SU-DHL-6 (cell line): Measurements from ENCODE around the gene ITPR2.

Experiments
- H2AFZ ChIP-seq: fragments of 200-600 bp; sonication (generic); 2 replicates; pipeline ENCODE4 v1.6.1; 2014; ENCODE audit warnings: low read depth, mild to moderate bottlenecking, moderate library complexity, mixed read lengths, antibody characterized with exemption, low read length; ENCODE audit not compliant: severe bottlenecking
- H3F3A ChIP-seq: fragments of 200-600 bp; shearing (Covaris generic); 2 replicates; pipeline ENCODE4 v1.6.0; 2016; ENCODE audit warnings: antibody characterized with exemption, mild to moderate bottlenecking; ENCODE audit not compliant: insufficient read depth
- H3K27ac ChIP-seq: fragments of 200-600 bp; sonication (generic); 2 replicates; pipeline ENCODE4 v1.5.1; 2016; ENCODE audit warnings: low read depth, mild to moderate bottlenecking, low read length, moderate library complexity, mixed read lengths
- H3K27me3 ChIP-seq: fragments of 200-600 bp; sonication (generic), shearing (Covaris generic); 2 replicates; pipeline ENCODE4 v1.6.0; 2014; ENCODE audit warnings: mild to moderate bottlenecking, low read length
- H3K36me3 ChIP-seq: fragments of 200-600 bp; sonication (generic); 2 replicates; pipeline ENCODE4 v1.6.1; 2014; ENCODE audit warnings: mild to moderate bottlenecking, low read length, mixed read lengths
- H3K4me2 ChIP-seq: fragments of 300-600, 200-600 bp; shearing (Covaris generic), sonication (generic); 2 replicates; pipeline ENCODE4 v1.6.0; 2014; ENCODE audit warnings: low read length, low read depth, mild to moderate bottlenecking; ENCODE audit not compliant: poor library complexity, severe bottlenecking
- H3K4me3 ChIP-seq: fragments of 200-600 bp; sonication (generic); 2 replicates; pipeline ENCODE4 v1.5.1; 2014; ENCODE audit warnings: antibody characterized with exemption, low read length, mild to moderate bottlenecking, mixed read lengths; ENCODE audit not compliant: insufficient read depth, poor library complexity, severe bottlenecking
- H3K79me2 ChIP-seq: fragments of 200-600 bp; sonication (generic); 2 replicates; pipeline ENCODE4 v1.6.1; 2014; ENCODE audit warnings: mild to moderate bottlenecking, low read length, moderate library complexity; ENCODE audit not compliant: insufficient read depth
- H3K9ac ChIP-seq: fragments of 200-600 bp; sonication (generic); 2 replicates; pipeline ENCODE4 v1.7.0; 2014; ENCODE audit warnings: mild to moderate bottlenecking, low read length
- H3K9me2 ChIP-seq: fragments of 200-600 bp; sonication (generic); replicated peaks from 2 replicates; pipeline ENCODE4 v1.6.1; 2014; ENCODE audit warnings: low read length; ENCODE audit not compliant: insufficient read depth
- H3K9me3 ChIP-seq: fragments of 200-600 bp; sonication (generic); 2 replicates; pipeline ENCODE4 v1.6.1; 2014; ENCODE audit warnings: low read length, mixed read lengths; ENCODE audit not compliant: insufficient read depth
- H4K20me1 ChIP-seq: fragments of 200-600 bp; sonication (generic); 2 replicates; pipeline ENCODE4 v1.6.1; 2014; ENCODE audit warnings: low read depth, mild to moderate bottlenecking, antibody characterized with exemption, low read length, moderate library complexity, mixed read lengths
- CTCF ChIP-seq: fragments of 200-600 bp; sonication (generic); IDR thresholded peaks from one replicate; pipeline ENCODE4 v1.5.1; 2017; ENCODE audit warnings: antibody characterized with exemption, mild to moderate bottlenecking, low read length, moderate library complexity; ENCODE audit not compliant: insufficient read depth, poor library complexity, severe bottlenecking
- EZH2phosphoT487 ChIP-seq: fragments of 200-600 bp; sonication (generic), shearing (Covaris generic); conservative IDR thresholded peaks from 2 replicates; pipeline ENCODE4 v1.6.1; 2018; ENCODE audit warnings: mild to moderate bottlenecking, antibody characterized with exemption, low read length, moderate library complexity, mixed read lengths

The ITPR2 gene

GRCh38 chr12:26701604-26702215 is 131.3 kb downstream of the ITPR2 start:
- Histone ChIP-seq H3K27me3 (no peaks in the 10 kb centered on the region), H4K20me1 (no peaks in the 10 kb centered on the region), H3K27ac (no peak overlapping the region), H3K36me3 (no peaks in the 10 kb centered on the region), H3K4me3 (no peak overlapping the region), H3K9me3 (no peaks in the 10 kb centered on the region), H3K9me2 (no peaks in the 10 kb centered on the region), H3F3A (no peaks in the 10 kb centered on the region), H3K9ac (no peak overlapping the region), H3K79me2 (no peaks in the 10 kb centered on the region), H3K4me2 (no peak overlapping the region), H2AFZ (no peak overlapping the region)
- TF ChIP-seq CTCF (peak; percentile 53), EZH2phosphoT487 (no peak)

- no peak overlapping the region for H3K27ac ChIP-seq
- H3K9me2 ChIP-seq: no peaks in the 10 kb centered on the region
- no peak overlapping the region for H3K9ac ChIP-seq
- no peaks in the 10 kb centered on the region for H3K36me3 ChIP-seq
- no peak overlapping the region for H3K4me2 ChIP-seq
- no peaks in the 10 kb centered on the region for H4K20me1 ChIP-seq
- H2AFZ ChIP-seq: no peak overlapping the region
- no peak for TF ChIP-seq CTCF
- no peak for TF ChIP-seq EZH2phosphoT487
- no peaks in the 10 kb centered on the region for H3K79me2 ChIP-seq
- no peak overlapping the region for H3K4me3 ChIP-seq
- no peaks in the 10 kb centered on the region for H3F3A ChIP-seq
- no peaks in the 10 kb centered on the region for H3K27me3 ChIP-seq
- H3K9me3 ChIP-seq: no peaks in the 10 kb centered on the region
Measured at GRCh38 chr12:26700430-26700829, 132.6 kb downstream of the ITPR2 start.

GRCh38 chr12:26699237-26699636 is 133.8 kb downstream of the ITPR2 start:
- Histone ChIP-seq H3K79me2 (no peaks in the 10 kb centered on the region), H3K4me3 (no peak overlapping the region), H3F3A (no peaks in the 10 kb centered on the region), H3K9me3 (no peaks in the 10 kb centered on the region), H4K20me1 (no peaks in the 10 kb centered on the region), H3K27me3 (no peaks in the 10 kb centered on the region), H3K9me2 (no peaks in the 10 kb centered on the region), H2AFZ (no peak overlapping the region), H3K27ac (no peak overlapping the region), H3K4me2 (no peak overlapping the region), H3K9ac (no peak overlapping the region), H3K36me3 (no peaks in the 10 kb centered on the region)
- TF ChIP-seq EZH2phosphoT487 (no peak), CTCF (no peak)
